GM12878 (cell line): ENCODE results near the gene BPTF. TPM values are rescaled to one million over a fixed set of nuclear protein-coding genes. Genes with fewer than 3 reads are reported as not detected.

Experiments used
- CEBPB ChIP-seq, 2 experiments: fragments of 150-350 bp in 1 of 2; IDR thresholded peaks; 2 replicates each; pipeline ENCODE4 v1.6.1; 2012 to 2014; ENCODE audit warnings: low read depth in 2 of 2, low read length in 2 of 2, borderline replicate concordance in 1 of 2, inconsistent platforms in 1 of 2
- CHD4 ChIP-seq: fragments of 200-600 bp; sonication (generic); IDR thresholded peaks from 2 replicates; pipeline ENCODE4 v1.6.1; 2016; ENCODE audit warnings: mild to moderate bottlenecking
- ETV6 ChIP-seq, 2 experiments: fragments of 450-650 bp in 1 of 2; IDR thresholded peaks in 1 of 2; conservative IDR thresholded peaks in 1 of 2; 2 replicates each; pipeline ENCODE4 v1.6.1; 2014; ENCODE audit warnings: antibody characterized with exemption in 1 of 2, borderline replicate concordance in 1 of 2, low read depth in 1 of 2, mild to moderate bottlenecking in 1 of 2, moderate library complexity in 1 of 2
- NR2C2 ChIP-seq: IDR thresholded peaks from 2 replicates; pipeline ENCODE4 v1.6.1; 2011; ENCODE audit warnings: borderline replicate concordance, low read depth; ENCODE audit not compliant: control insufficient read depth, insufficient read length
- RFX5 ChIP-seq: IDR thresholded peaks from 2 replicates; pipeline ENCODE4 v1.6.1; 2011; ENCODE audit warnings: low read depth, low read length, improper control_type of control experiment
- SMC3 ChIP-seq: IDR thresholded peaks from 2 replicates; pipeline ENCODE4 v1.6.1; 2011; ENCODE audit warnings: low read length, improper control_type of control experiment, borderline replicate concordance
- polyA plus RNA-seq, 11 experiments: library from polyadenylated mRNA; depleted of rRNA in 4 of 11; unstranded in 6 of 11; stranded (reverse) in 5 of 11; fragments of >200 nt; fragmentation: Nextera tagmentation in 4 of 11; fragmentation: Illumina TruSeq in 1 of 11; extraction: Ambion mirVana in 4 of 11; extraction: Trizol in 1 of 11; gene quantifications; 1 replicate in 1 of 11; 2 replicates in 10 of 11; pipeline versions ENCODE4 v1.2.1 to v1.2.3, GENCODE V29; 2011 to 2016; ENCODE audit warnings: inconsistent platforms in 2 of 11, missing spikeins in 2 of 11, low read depth in 1 of 11
- total RNA-seq, 4 experiments: library from RNA; depleted of rRNA in 3 of 4; stranded (reverse); fragments of >200 nt in 3 of 4; fragmentation: Illumina TruSeq in 1 of 4; extraction: Trizol in 1 of 4; gene quantifications; 2 replicates each; pipeline versions ENCODE4 v1.2.1 to v1.2.3, GENCODE V29; 2013 to 2021
- TF ChIP-seq, protein P1 (sequence below): IDR thresholded peaks from 2 replicates; pipeline ENCODE4 v1.6.1; 2011; ENCODE audit warnings: borderline replicate concordance, low read depth, mild to moderate bottlenecking, moderate library complexity, low read length; ENCODE audit not compliant: insufficient read depth, poor library complexity, severe bottlenecking
- TF ChIP-seq, protein P2 (sequence below): fragments of 450-650 bp; IDR thresholded peaks from 2 replicates; pipeline ENCODE4 v1.6.1; 2018; ENCODE audit warnings: borderline replicate concordance, mild to moderate bottlenecking; ENCODE audit not compliant: partially characterized antibody
- TF ChIP-seq, protein P3 (sequence below): fragments of 450-650 bp; IDR thresholded peaks from 2 replicates; pipeline ENCODE4 v1.6.1; 2017; ENCODE audit warnings: low read depth, mild to moderate bottlenecking, moderate library complexity

Gene BPTF
- total and polyA plus RNA-seq, 10 of the 15 experiments (the other 5 are each of a cell fraction or from before 2014, with no cell fraction given) = 19.4 to 78.3 (median 44.8) TPM

- TF ChIP-seq, protein P1, sequence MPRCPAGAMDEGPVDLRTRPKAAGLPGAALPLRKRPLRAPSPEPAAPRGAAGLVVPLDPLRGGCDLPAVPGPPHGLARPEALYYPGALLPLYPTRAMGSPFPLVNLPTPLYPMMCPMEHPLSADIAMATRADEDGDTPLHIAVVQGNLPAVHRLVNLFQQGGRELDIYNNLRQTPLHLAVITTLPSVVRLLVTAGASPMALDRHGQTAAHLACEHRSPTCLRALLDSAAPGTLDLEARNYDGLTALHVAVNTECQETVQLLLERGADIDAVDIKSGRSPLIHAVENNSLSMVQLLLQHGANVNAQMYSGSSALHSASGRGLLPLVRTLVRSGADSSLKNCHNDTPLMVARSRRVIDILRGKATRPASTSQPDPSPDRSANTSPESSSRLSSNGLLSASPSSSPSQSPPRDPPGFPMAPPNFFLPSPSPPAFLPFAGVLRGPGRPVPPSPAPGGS = no peak
- TF ChIP-seq CHD4 (no peak), SMC3 (no peak), ETV6 (conservative IDR thresholded peaks at IDR 0.05 in 1 of 2, IDR thresholded peaks at IDR 0.05 in 1 of 2; ENCODE audit: borderline replicate concordance in 1 of 2, low read depth in 1 of 2) (no peak), RFX5 (no peak), CEBPB (IDR thresholded peaks at IDR 0.05; ENCODE audit: borderline replicate concordance in 1 of 2, low read depth in 2 of 2, low read length in 2 of 2) (no peak), NR2C2 (no peak)
- TF ChIP-seq, protein P2, sequence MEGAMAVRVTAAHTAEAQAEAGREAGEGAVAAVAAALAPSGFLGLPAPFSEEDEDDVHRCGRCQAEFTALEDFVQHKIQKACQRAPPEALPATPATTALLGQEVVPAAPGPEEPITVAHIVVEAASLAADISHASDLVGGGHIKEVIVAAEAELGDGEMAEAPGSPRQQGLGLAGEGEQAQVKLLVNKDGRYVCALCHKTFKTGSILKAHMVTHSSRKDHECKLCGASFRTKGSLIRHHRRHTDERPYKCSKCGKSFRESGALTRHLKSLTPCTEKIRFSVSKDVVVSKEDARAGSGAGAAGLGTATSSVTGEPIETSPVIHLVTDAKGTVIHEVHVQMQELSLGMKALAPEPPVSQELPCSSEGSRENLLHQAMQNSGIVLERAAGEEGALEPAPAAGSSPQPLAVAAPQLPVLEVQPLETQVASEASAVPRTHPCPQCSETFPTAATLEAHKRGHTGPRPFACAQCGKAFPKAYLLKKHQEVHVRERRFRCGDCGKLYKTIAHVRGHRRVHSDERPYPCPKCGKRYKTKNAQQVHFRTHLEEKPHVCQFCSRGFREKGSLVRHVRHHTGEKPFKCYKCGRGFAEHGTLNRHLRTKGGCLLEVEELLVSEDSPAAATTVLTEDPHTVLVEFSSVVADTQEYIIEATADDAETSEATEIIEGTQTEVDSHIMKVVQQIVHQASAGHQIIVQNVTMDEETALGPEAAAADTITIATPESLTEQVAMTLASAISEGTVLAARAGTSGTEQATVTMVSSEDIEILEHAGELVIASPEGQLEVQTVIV = no peak
- TF ChIP-seq, protein P3, sequence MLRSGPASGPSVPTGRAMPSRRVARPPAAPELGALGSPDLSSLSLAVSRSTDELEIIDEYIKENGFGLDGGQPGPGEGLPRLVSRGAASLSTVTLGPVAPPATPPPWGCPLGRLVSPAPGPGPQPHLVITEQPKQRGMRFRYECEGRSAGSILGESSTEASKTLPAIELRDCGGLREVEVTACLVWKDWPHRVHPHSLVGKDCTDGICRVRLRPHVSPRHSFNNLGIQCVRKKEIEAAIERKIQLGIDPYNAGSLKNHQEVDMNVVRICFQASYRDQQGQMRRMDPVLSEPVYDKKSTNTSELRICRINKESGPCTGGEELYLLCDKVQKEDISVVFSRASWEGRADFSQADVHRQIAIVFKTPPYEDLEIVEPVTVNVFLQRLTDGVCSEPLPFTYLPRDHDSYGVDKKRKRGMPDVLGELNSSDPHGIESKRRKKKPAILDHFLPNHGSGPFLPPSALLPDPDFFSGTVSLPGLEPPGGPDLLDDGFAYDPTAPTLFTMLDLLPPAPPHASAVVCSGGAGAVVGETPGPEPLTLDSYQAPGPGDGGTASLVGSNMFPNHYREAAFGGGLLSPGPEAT = no peak
Observed at GRCh38 chr17:67841992-67842391, 16.7 kb downstream of the BPTF start (continued).
